Measurements from ENCODE around the gene PRSS56.

- TF ChIP-seq EZH2 (IDR thresholded peaks at IDR 0.05) = peak; percentile 62
- TF ChIP-seq CTCF (IDR thresholded peaks at IDR 0.05) = peak; percentile 39
- TF ChIP-seq EZH2phosphoT487 (IDR thresholded peaks at IDR 0.05) = no peak
Observed at GRCh38 chr2:232550354-232551249, 30.4 kb downstream of the PRSS56 start, which contains the start of the genes EIF4E2 and TIGD1.
